Measurements from ENCODE around the gene TAF11L2. TPM values are rescaled to one million over a fixed set of nuclear protein-coding genes. Genes with fewer than 3 reads are reported as not detected.

The TAF11L2 gene
- total and polyA plus RNA-seq, 2 of the 4 experiments (the other 2 are of a cell fraction): not detected

DNA sequence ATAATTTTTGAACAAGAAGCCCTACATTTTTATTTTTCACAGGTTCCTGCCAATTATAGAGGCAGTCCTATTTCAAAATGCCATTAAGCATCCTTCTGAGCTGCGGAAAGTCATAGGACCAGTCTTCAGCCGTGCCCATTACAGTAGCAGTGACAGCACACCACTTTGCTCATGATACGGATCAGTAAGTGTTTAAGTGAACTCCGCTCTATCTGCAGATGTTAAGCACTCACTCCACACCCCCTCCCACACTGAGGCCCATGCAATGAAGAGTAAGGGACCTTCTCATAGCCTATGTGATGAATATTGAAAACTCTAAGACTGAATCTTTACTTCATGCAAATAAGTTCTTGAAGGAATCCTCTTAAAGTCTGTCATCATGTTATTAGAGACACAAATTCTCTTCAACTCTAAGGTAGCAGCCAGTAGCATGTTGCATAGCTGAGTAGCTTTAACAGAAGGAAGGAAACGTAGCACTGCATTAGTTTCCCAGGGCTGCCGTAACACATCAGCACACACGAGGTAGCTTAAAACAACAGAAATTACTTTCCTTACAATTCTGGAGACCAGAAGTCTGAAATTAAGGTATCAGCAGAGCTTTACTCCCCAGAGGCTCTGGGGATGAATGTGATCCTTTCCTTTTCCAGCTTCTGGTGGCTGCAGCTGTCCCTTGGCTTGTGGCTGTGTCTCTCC is 20.3 kb upstream of the TAF11L2 start:
- intact Hi-C loops (cut with micrococcal nuclease): no loop called here
- Histone ChIP-seq H3K9me1 (ENCODE audit: insufficient read depth, low read length) (no peaks in the 10 kb centered on the region), H3K4me3 (ENCODE audit: insufficient read depth, low read depth, low read length) (no peak overlapping the region), H3K14ac (replicated peaks; ENCODE audit: low read depth, low read length) (no peak overlapping the region), H3K36me3 (ENCODE audit: control insufficient read depth, insufficient read depth, low read length) (no peaks in the 10 kb centered on the region), H3K9ac (ENCODE audit: low read depth, low read length) (no peak overlapping the region), H2AFZ (replicated peaks; ENCODE audit: low read length, poor library complexity) (no peak overlapping the region), H4K5ac (ENCODE audit: low read depth, low read length) (no peak overlapping the region), H3K18ac (ENCODE audit: low read depth, low read length) (no peak overlapping the region), H3K4me2 (ENCODE audit: low read depth, low read length) (no peak overlapping the region), H3K9me3 (ENCODE audit: control insufficient read depth, insufficient read depth, low read length) (no peaks in the 10 kb centered on the region), H3K4ac (ENCODE audit: low read depth, low read length) (no peak overlapping the region), H3K27me3 (ENCODE audit: control insufficient read depth, insufficient read depth, low read length) (peaks cover 6% of the 10 kb centered on the region), H3K56ac (ENCODE audit: extremely low read depth, insufficient read depth, low read length) (no peak overlapping the region), H2BK20ac (ENCODE audit: low read depth, low read length) (no peak overlapping the region), H4K91ac (ENCODE audit: insufficient read depth, low read depth, low read length) (no peak overlapping the region), H4K20me1 (ENCODE audit: insufficient read depth, low read length) (no peaks in the 10 kb centered on the region), H2BK5ac (ENCODE audit: low read depth, low read length, poor library complexity, severe bottlenecking) (no peak overlapping the region), H2AK5ac (ENCODE audit: low read depth, low read length) (no peak overlapping the region), H3K23ac (ENCODE audit: low read depth, low read length) (no peak overlapping the region), H3K4me1 (ENCODE audit: control insufficient read depth, insufficient read depth, low read length) (no peaks in the 10 kb centered on the region), H4K8ac (ENCODE audit: low read depth in 2 of 2, low read length in 2 of 2) (no peak overlapping the region), H2AK9ac (replicated peaks; ENCODE audit: low read depth, low read length, poor library complexity) (no peak overlapping the region), H2BK15ac (ENCODE audit: low read depth, low read length) (no peak overlapping the region), H3K79me1 (ENCODE audit: low read depth in 1 of 2, low read length in 2 of 2) (no peaks in the 10 kb centered on the region), H3K27ac (ENCODE audit: insufficient read depth, low read length) (no peak overlapping the region), H2BK120ac (ENCODE audit: low read depth, low read length) (no peak overlapping the region)
- no CpG with 5 or more reads among the region's 7 CpGs for WGBS, 2 experiments (ENCODE audit: extremely low coverage in 2 of 2, insufficient read length in 1 of 2)
- dilution Hi-C loops (cut with HindIII; ENCODE audit: low sequenced_read_pairs, unreplicated experiment): no loop called here
- TF ChIP-seq BHLHE40 (IDR thresholded peaks at IDR 0.05; ENCODE audit: low read depth, low read length) (no peak), POLR2A (IDR thresholded peaks at IDR 0.05; ENCODE audit: low read depth, low read length) (no peak), RFX5 (IDR thresholded peaks at IDR 0.05; ENCODE audit: low read depth, low read length) (no peak), MAZ (IDR thresholded peaks at IDR 0.05; ENCODE audit: borderline replicate concordance, low read depth, low read length) (no peak), CEBPB (IDR thresholded peaks at IDR 0.05; ENCODE audit: low read depth, low read length) (no peak), USF2 (IDR thresholded peaks at IDR 0.05; ENCODE audit: low read depth, low read length) (no peak), MAFK (IDR thresholded peaks at IDR 0.05; ENCODE audit: low read depth, low read length) (no peak), CHD1 (IDR thresholded peaks at IDR 0.05; ENCODE audit: low read depth, low read length) (no peak), MXI1 (IDR thresholded peaks at IDR 0.05; ENCODE audit: borderline replicate concordance, low read depth, low read length) (no peak), FOS (IDR thresholded peaks at IDR 0.05; ENCODE audit: low read depth, low read length) (no peak), RCOR1 (IDR thresholded peaks at IDR 0.05; ENCODE audit: insufficient replicate concordance, low read length) (no peak), RAD21 (IDR thresholded peaks at IDR 0.05; ENCODE audit: low read length) (no peak), SMC3 (IDR thresholded peaks at IDR 0.05; ENCODE audit: low read depth, low read length) (no peak), NFE2L2 (IDR thresholded peaks at IDR 0.05; ENCODE audit: low read depth, low read length) (no peak)
- TF ChIP-seq, protein P1, sequence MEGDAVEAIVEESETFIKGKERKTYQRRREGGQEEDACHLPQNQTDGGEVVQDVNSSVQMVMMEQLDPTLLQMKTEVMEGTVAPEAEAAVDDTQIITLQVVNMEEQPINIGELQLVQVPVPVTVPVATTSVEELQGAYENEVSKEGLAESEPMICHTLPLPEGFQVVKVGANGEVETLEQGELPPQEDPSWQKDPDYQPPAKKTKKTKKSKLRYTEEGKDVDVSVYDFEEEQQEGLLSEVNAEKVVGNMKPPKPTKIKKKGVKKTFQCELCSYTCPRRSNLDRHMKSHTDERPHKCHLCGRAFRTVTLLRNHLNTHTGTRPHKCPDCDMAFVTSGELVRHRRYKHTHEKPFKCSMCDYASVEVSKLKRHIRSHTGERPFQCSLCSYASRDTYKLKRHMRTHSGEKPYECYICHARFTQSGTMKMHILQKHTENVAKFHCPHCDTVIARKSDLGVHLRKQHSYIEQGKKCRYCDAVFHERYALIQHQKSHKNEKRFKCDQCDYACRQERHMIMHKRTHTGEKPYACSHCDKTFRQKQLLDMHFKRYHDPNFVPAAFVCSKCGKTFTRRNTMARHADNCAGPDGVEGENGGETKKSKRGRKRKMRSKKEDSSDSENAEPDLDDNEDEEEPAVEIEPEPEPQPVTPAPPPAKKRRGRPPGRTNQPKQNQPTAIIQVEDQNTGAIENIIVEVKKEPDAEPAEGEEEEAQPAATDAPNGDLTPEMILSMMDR (conservative IDR thresholded peaks at IDR 0.05; ENCODE audit: low read depth, low read length): no peak
- TF ChIP-seq, protein P2, sequence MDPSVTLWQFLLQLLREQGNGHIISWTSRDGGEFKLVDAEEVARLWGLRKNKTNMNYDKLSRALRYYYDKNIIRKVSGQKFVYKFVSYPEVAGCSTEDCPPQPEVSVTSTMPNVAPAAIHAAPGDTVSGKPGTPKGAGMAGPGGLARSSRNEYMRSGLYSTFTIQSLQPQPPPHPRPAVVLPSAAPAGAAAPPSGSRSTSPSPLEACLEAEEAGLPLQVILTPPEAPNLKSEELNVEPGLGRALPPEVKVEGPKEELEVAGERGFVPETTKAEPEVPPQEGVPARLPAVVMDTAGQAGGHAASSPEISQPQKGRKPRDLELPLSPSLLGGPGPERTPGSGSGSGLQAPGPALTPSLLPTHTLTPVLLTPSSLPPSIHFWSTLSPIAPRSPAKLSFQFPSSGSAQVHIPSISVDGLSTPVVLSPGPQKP (IDR thresholded peaks at IDR 0.05; ENCODE audit: borderline replicate concordance, low read depth, low read length): no peak
- no peak for ATAC-seq (ENCODE audit: low read depth)
- in situ Hi-C loops (cut with MboI; ENCODE audit: low sequenced_read_pairs): no loop called here
- no peak for DNase-seq
- BruUV-seq (replicated peaks): no TSS peak
- POLR2A ChIA-PET (ENCODE audit: unreplicated experiment): no interaction called here
- CTCF ChIA-PET: interaction anchor here (0.6 kb wide), 1 partner anchor 9 kb away, joined by 4 read pairs; no protein-coding TSS in a partner anchor

Measured in IMR-90 (cell line).